ENCODE data around the gene NPHP3. TPM values are rescaled to one million over a fixed set of nuclear protein-coding genes. Genes with fewer than 3 reads are reported as not detected.
"Not testable (repeated sequence)": the region's sequence is repeated elsewhere in the genome, so short reads cannot be mapped to it uniquely, and the experiment has no call there.

Gene NPHP3
- total and polyA plus RNA-seq, 3 donors from 2014 or later = 17.7 to 41.2 (median 40.9) TPM

GRCh38 chr3:132643366-132643765, 78.8 kb downstream of the NPHP3 start:
- H3K27ac ChIP-seq = no peak overlapping the region
- intact Hi-C loops (cut with DNase I; ENCODE audit: low total_unique reads) = loop anchor here (5.0 kb wide), 1 partner anchor 101 kb away; no protein-coding TSS in a partner anchor
- DNase-seq = no peak
- WGBS, 2 donors = 75 to 82% methylated on average over 2 of the region's 2 CpGs
- no peaks in the 10 kb centered on the region for H3K9me3 ChIP-seq
- no peaks in the 10 kb centered on the region for H3K4me1 ChIP-seq
- no peaks in the 10 kb centered on the region for H3K27me3 ChIP-seq
- TF ChIP-seq CTCF (IDR thresholded peaks at IDR 0.05) (no peak), POLR2A (IDR thresholded peaks at IDR 0.05) (no peak)
- H3K4me3 ChIP-seq = no peak overlapping the region
- H3K36me3 ChIP-seq (ENCODE audit: low read depth, missing control alignments) = no peaks in the 10 kb centered on the region

DNA sequence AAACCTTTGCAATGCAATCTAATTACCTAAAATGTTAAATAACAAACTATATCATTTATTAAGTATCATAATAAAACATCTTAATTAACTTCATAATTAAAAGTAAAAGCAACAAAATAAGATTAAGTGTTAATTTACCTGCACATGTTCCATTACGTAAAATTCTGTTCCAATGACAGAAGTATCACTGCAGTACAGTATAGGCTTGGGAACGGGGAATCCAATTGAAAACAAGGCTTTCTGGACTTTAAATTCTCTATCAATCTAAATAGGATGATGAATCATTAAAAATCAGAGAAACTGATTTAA, 79.7 kb downstream of the NPHP3 start:
- 72 to 73% methylated on average over 2 of the region's 2 CpGs for WGBS, 2 donors
- Histone ChIP-seq H3K9me3 (no peaks in the 10 kb centered on the region), H3K4me1 (no peaks in the 10 kb centered on the region), H3K27ac (no peak overlapping the region), H3K4me3 (no peak overlapping the region), H3K27me3 (no peaks in the 10 kb centered on the region), H3K36me3 (ENCODE audit: low read depth, missing control alignments) (no peaks in the 10 kb centered on the region)
- DNase-seq = no peak
- intact Hi-C loops (cut with DNase I; ENCODE audit: low total_unique reads) = loop anchor here (5.0 kb wide), 1 partner anchor 100 kb away; no protein-coding TSS in a partner anchor
- TF ChIP-seq POLR2A (IDR thresholded peaks at IDR 0.05) = no peak
- TF ChIP-seq CTCF (IDR thresholded peaks at IDR 0.05) = no peak

GRCh38 chr3:132641837-132642538, 80.2 kb downstream of the NPHP3 start:
- TF ChIP-seq CTCF (IDR thresholded peaks at IDR 0.05) = peak; percentile 50 to 83 (median 65)
- TF ChIP-seq POLR2A (IDR thresholded peaks at IDR 0.05) = no peak
- Histone ChIP-seq H3K4me1 (no peaks in the 10 kb centered on the region), H3K4me3 (no peak overlapping the region), H3K27ac (no peak overlapping the region), H3K27me3 (no peaks in the 10 kb centered on the region), H3K9me3 (no peaks in the 10 kb centered on the region), H3K36me3 (ENCODE audit: low read depth, missing control alignments) (no peaks in the 10 kb centered on the region)
- intact Hi-C loops (cut with DNase I; ENCODE audit: low total_unique reads) = loop anchor here (5.0 kb wide), 1 partner anchor 100 kb away; no protein-coding TSS in a partner anchor
- whole genome bisulfite sequencing, 2 donors = 72 to 77% methylated on average over 5 of the region's 5 CpGs
- DNase-seq = no peak

GRCh38 chr3:132641427-132641826, 80.8 kb downstream of the NPHP3 start:
- intact Hi-C loops (cut with DNase I; ENCODE audit: low total_unique reads) = loop anchor here (5.0 kb wide), 1 partner anchor 99 kb away; no protein-coding TSS in a partner anchor
- not testable (repeated sequence) for H3K9me3 ChIP-seq

GRCh38 chr3:132638706-132639105, 83.5 kb downstream of the NPHP3 start:
- no peak for TF ChIP-seq CTCF (IDR thresholded peaks at IDR 0.05)
- no peak for TF ChIP-seq POLR2A (IDR thresholded peaks at IDR 0.05)
- H3K27me3 ChIP-seq = no peaks in the 10 kb centered on the region
- no peaks in the 10 kb centered on the region for H3K9me3 ChIP-seq
- no peaks in the 10 kb centered on the region for H3K4me1 ChIP-seq
- H3K36me3 ChIP-seq (ENCODE audit: low read depth, missing control alignments) = no peaks in the 10 kb centered on the region
- no peak overlapping the region for H3K4me3 ChIP-seq
- DNase-seq = no peak
- H3K27ac ChIP-seq = no peak overlapping the region
- intact Hi-C loops (cut with DNase I; ENCODE audit: low total_unique reads) = no loop called here

More at GRCh38 chr3:132641427-132641826, 80.8 kb downstream of the NPHP3 start:
- WGBS, 2 donors = 70 to 89% methylated on average over 2 of the region's 2 CpGs
- H3K27ac ChIP-seq; DNase-seq; H3K36me3 ChIP-seq (ENCODE audit: low read depth, missing control alignments); H3K4me1 ChIP-seq; H3K27me3 ChIP-seq; H3K4me3 ChIP-seq: not testable (repeated sequence)

Measured in testis (tissue), 3 donors.